ENCODE measurements around the gene HEPH. TPM values are rescaled to one million over a fixed set of nuclear protein-coding genes. Genes with fewer than 3 reads are reported as not detected.
A peak's percentile ranks its signal among the peaks of the same experiment; 100 is the strongest.

HEPH gene, protein sequence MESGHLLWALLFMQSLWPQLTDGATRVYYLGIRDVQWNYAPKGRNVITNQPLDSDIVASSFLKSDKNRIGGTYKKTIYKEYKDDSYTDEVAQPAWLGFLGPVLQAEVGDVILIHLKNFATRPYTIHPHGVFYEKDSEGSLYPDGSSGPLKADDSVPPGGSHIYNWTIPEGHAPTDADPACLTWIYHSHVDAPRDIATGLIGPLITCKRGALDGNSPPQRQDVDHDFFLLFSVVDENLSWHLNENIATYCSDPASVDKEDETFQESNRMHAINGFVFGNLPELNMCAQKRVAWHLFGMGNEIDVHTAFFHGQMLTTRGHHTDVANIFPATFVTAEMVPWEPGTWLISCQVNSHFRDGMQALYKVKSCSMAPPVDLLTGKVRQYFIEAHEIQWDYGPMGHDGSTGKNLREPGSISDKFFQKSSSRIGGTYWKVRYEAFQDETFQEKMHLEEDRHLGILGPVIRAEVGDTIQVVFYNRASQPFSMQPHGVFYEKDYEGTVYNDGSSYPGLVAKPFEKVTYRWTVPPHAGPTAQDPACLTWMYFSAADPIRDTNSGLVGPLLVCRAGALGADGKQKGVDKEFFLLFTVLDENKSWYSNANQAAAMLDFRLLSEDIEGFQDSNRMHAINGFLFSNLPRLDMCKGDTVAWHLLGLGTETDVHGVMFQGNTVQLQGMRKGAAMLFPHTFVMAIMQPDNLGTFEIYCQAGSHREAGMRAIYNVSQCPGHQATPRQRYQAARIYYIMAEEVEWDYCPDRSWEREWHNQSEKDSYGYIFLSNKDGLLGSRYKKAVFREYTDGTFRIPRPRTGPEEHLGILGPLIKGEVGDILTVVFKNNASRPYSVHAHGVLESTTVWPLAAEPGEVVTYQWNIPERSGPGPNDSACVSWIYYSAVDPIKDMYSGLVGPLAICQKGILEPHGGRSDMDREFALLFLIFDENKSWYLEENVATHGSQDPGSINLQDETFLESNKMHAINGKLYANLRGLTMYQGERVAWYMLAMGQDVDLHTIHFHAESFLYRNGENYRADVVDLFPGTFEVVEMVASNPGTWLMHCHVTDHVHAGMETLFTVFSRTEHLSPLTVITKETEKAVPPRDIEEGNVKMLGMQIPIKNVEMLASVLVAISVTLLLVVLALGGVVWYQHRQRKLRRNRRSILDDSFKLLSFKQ
- total RNA-seq (2021; fragmentation: NEBNext Ultra II Directional; extraction: Animal tissue kit (Norgen Biotek cat#: 25700)) (41.4 and 46.2 TPM in 2 replicates), polyA plus RNA-seq (2011; rRNA removed) (20.2 and 27.4 TPM in 2 replicates), polyA minus RNA-seq (2011; rRNA and poly(A)+ RNA removed) (64.5 and 114 TPM in 2 replicates)
- 30.3 TPM for polyA plus RNA-seq (2011; cell fraction: cytosol; rRNA removed)
- polyA plus RNA-seq (2011; cell fraction: nucleus; rRNA removed), result 47.8 TPM
- 32.8 to 37.9 TPM (median 35.4 TPM) in 4 replicates for polyA plus RNA-seq (2012, experiment 1 of 2)
- 10.5 TPM for polyA plus RNA-seq (2012, experiment 2 of 2)
- polyA plus RNA-seq (2013, experiment 1 of 2), result 58.6 TPM
- 60.4 TPM for polyA plus RNA-seq (2013, experiment 2 of 2)
- 15.9 TPM for polyA minus RNA-seq (2011; cell fraction: cytosol; rRNA and poly(A)+ RNA removed)
- 61.3 TPM for polyA minus RNA-seq (2011; cell fraction: nucleus; rRNA and poly(A)+ RNA removed)
- long read RNA-seq, experiment 1, partial matches to known transcripts, result 18 of 26 reads
- long read RNA-seq, experiment 1, other reads (novel, unspliced or antisense), result 8 of 26 reads
- long read RNA-seq, experiment 2, partial matches to known transcripts, result 1 of 3 reads
- long read RNA-seq, experiment 2, other reads (novel, unspliced or antisense), result 2 of 3 reads

DNA sequence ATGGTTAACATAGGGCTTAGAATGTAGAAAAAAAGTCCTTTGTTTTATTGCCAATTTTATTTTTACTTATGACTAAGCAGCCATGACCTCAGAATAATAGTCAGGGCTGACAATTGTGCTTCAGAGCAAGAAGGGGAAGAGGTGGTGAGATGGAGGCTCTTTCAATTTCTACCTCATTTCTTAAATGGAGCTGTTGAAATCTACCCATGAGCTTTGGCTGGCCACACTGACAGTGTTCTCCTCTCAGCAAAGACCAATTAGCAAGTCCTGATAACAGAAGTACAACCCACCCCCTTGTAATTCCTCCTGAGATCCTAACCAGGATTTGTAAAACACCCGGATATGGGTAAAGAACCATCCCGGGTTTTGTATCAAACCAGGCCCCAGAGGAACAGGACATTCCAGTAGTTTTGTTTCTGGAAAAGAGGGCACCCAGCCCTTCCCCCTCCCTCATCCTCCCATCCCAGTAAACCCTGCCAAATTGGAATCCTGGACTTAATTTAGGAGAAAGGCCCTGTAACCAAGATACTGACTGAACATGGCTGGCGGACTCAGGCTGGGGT is at the start of gene HEPH:
HEPH (plus strand) TSS at position 399 of the 563 bp plus-strand sequence. CDS start 6,324 bp downstream, outside the sequence.
- no peaks in the 10 kb centered on the region for H4K20me1 ChIP-seq (replicated peaks in 1 of 2; ENCODE audit: control insufficient read depth in 1 of 2, insufficient read depth in 2 of 2, low read length in 2 of 2)
- H3K4me1 ChIP-seq (replicated peaks in 1 of 4; ENCODE audit: control insufficient read depth in 3 of 4, insufficient read depth in 4 of 4, low read length in 3 of 4), result no peaks in the 10 kb centered on the region; a peak in 1 of 7 replicates
- H3K27ac ChIP-seq (ENCODE audit: low read depth, low read length), result no peak within 1 kb of the TSS; the same call in 1 of the 2 replicates
- DNase-seq (ENCODE audit: low read depth in 1 of 2, low spot score in 2 of 2), result peak; percentile 2 to 41
- H3K79me1 ChIP-seq (ENCODE audit: low read depth, low read length), result no peaks in the 10 kb centered on the region
- H2BK5ac ChIP-seq (ENCODE audit: low read depth, low read length), result no peak within 1 kb of the TSS; the same call in 1 of the 2 replicates
- no peaks in the 10 kb centered on the region for H3K27me3 ChIP-seq (replicated peaks in 1 of 4; ENCODE audit: control insufficient read depth in 3 of 4, extremely low read depth in 1 of 4, insufficient read depth in 3 of 4, low read length in 3 of 4)
- ChIA-PET POLR2A (ENCODE audit: partially characterized antibody) (interaction anchor here (0.9 kb wide), 1 partner anchor 9 kb away, joined by 3 read pairs; no protein-coding TSS in a partner anchor), CTCF (ENCODE audit: partially characterized antibody) (no interaction called here)
- 0 out of 2 replicates have a peak, but pooled peaks cover 2% of the 10 kb centered on the region for H3K23me2 ChIP-seq (ENCODE audit: low read depth, low read length)
- no peak within 1 kb of the TSS for H2BK12ac ChIP-seq (ENCODE audit: low read depth, low read length)
- peaks cover 0 to 34% of the 10 kb centered on the region in 2 experiments; a peak in 2 of 4 replicates for H3K79me2 ChIP-seq (ENCODE audit: control insufficient read depth in 1 of 2, insufficient read depth in 2 of 2, low read length in 2 of 2)
- no peak within 1 kb of the TSS for H2BK120ac ChIP-seq (replicated peaks; ENCODE audit: low read depth, low read length)
- H3K23ac ChIP-seq (ENCODE audit: insufficient read length), result no peak within 1 kb of the TSS
- no peak within 1 kb of the TSS for H2AK5ac ChIP-seq (ENCODE audit: low read depth, low read length)
- no peak within 1 kb of the TSS for H3K4ac ChIP-seq (replicated peaks; ENCODE audit: insufficient read length, low read depth, low read length)
- WGBS, 2 experiments (ENCODE audit: extremely low coverage in 1 of 2, insufficient coverage in 1 of 2, insufficient read length in 1 of 2, insufficient replicate concordance in 2 of 2, low coverage in 1 of 2, low lambda C conversion rate in 2 of 2, missing lambda C conversion rate in 1 of 2), result 0% methylated on average over 3 of the region's 3 CpGs; no CpG with 5 or more reads in 1 of the 2 experiments
- H3K18ac ChIP-seq (ENCODE audit: extremely low read depth, low read length), result no peak within 1 kb of the TSS; the same call in 1 of the 2 replicates
- H3K9ac ChIP-seq (replicated peaks in 1 of 4; ENCODE audit: extremely low read depth in 1 of 4, low read depth in 3 of 4, low read length in 3 of 4), result peak within 1 kb of the TSS; percentile 20 to 79 (median 56)
- H2AFZ ChIP-seq (ENCODE audit: low read length), result 0 out of 2 replicates have a peak within 1 kb of the TSS, but pooled peaks have one; percentile 44
- H3K36me3 ChIP-seq (ENCODE audit: control insufficient read depth in 2 of 4, insufficient read depth in 4 of 4, low read length in 3 of 4), result peaks cover 0 to 8% (median under 1%) of the 10 kb centered on the region in 4 experiments; a peak in 3 of 8 replicates
- H3K4me2 ChIP-seq (ENCODE audit: insufficient read depth in 1 of 2, low read depth in 2 of 2, low read length in 2 of 2), result peak within 1 kb of the TSS; percentile 61 to 76
- no peak within 1 kb of the TSS for H4K8ac ChIP-seq (ENCODE audit: extremely low read depth, insufficient read depth, low read length)
- H3K14ac ChIP-seq (ENCODE audit: insufficient read length), result no peak within 1 kb of the TSS
- no peak within 1 kb of the TSS for H2BK15ac ChIP-seq (ENCODE audit: low read length)
- H4K91ac ChIP-seq (replicated peaks; ENCODE audit: insufficient read length, low read length), result peak within 1 kb of the TSS; percentile 55
- H3K9me3 ChIP-seq (ENCODE audit: insufficient read depth in 2 of 2, low read depth in 1 of 2, low read length in 1 of 2), result no peaks in the 10 kb centered on the region
- no peak within 1 kb of the TSS for H2BK20ac ChIP-seq (ENCODE audit: low read length)
- peak within 1 kb of the TSS; percentile 32 to 92 (median 77) for H3K4me3 ChIP-seq (ENCODE audit: extremely low read depth in 1 of 4, insufficient read depth in 2 of 4, low read depth in 3 of 4, low read length in 4 of 4)
- peak within 1 kb of the TSS; percentile 64 for H3K56ac ChIP-seq (replicated peaks; ENCODE audit: insufficient read length, low read depth, low read length)
- peak; percentile 99 for FAIRE-seq
- peak within 1 kb of the TSS; percentile 41 for H4K5ac ChIP-seq (ENCODE audit: insufficient read length, low read depth, low read length)
- TF ChIP-seq, protein P1, sequence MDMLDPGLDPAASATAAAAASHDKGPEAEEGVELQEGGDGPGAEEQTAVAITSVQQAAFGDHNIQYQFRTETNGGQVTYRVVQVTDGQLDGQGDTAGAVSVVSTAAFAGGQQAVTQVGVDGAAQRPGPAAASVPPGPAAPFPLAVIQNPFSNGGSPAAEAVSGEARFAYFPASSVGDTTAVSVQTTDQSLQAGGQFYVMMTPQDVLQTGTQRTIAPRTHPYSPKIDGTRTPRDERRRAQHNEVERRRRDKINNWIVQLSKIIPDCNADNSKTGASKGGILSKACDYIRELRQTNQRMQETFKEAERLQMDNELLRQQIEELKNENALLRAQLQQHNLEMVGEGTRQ (IDR thresholded peaks at IDR 0.05; ENCODE audit: low read length), result no peak
- TF ChIP-seq, protein P2, sequence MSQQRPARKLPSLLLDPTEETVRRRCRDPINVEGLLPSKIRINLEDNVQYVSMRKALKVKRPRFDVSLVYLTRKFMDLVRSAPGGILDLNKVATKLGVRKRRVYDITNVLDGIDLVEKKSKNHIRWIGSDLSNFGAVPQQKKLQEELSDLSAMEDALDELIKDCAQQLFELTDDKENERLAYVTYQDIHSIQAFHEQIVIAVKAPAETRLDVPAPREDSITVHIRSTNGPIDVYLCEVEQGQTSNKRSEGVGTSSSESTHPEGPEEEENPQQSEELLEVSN (IDR thresholded peaks at IDR 0.05), result no peak
